ENCODE data around the gene TPM3.
"Not testable (repeated sequence)": the region's sequence is repeated elsewhere in the genome, so short reads cannot be mapped to it uniquely, and the experiment has no call there.

The TPM3 gene

DNA sequence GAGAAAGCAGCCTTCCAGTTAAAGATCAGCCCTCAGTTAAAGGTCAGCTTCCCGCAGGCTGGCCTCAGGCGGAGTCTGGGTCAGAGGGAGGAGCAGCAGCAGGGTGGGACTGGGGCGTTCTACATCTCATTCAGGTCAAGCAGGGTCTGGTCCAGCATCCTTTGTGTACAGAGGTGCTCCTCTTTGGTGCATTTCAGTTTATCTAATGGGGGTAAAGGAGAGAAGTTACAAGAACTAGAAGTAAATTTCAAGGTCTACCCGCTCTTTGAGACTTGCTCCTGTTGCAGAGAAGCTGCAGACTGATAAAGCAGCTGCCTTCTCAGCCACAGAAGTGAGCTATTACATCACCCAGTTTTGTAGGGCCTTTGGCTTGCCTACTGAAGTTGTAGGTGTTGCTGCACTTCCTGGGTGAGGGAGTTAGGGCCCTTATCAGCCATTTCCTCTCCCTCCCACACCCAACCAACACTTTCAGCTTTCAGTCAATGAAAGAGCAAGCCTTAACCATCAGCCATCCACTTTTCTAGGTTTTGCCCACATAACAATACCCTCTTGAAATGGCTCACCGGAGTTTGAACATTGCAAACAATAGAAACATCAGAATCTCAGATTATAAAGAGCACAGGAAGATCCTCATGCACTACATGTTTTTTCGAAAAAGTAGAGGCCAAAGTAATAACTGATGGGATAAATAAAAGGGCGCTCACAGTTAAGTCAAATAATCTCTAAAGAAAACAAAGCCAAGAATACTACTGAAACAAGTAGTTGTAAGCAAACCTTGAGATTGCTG lies 34.2 kb downstream of the TPM3 start:
- DNase-seq (ENCODE audit: low read depth), result no peak
- H3K4me3 ChIP-seq (ENCODE audit: low read length), result no peak overlapping the region
- TF ChIP-seq CTCF (conservative IDR thresholded peaks at IDR 0.05; ENCODE audit: low read length), result no peak

- DNase-seq (ENCODE audit: low read depth), result peak; percentile 31
- no peak overlapping the region for H3K4me3 ChIP-seq (ENCODE audit: low read length)
- TF ChIP-seq CTCF (conservative IDR thresholded peaks at IDR 0.05; ENCODE audit: low read length), result no peak
These were observed 36.6 kb downstream of the TPM3 start for GRCh38 chr1:154155251-154155650.

GRCh38 chr1:154154534-154155191 lies 37.2 kb downstream of the TPM3 start, which contains the start of gene NUP210L:
Gene NUP210L, minus strand, starts transcription at chr1:154155073.
- DNase-seq (ENCODE audit: low read depth), result no peak
- no peak within 1 kb of the TSS for H3K4me3 ChIP-seq (ENCODE audit: low read length)
- TF ChIP-seq CTCF (conservative IDR thresholded peaks at IDR 0.05; ENCODE audit: low read length), result no peak

GRCh38 chr1:154154053-154154452 lies 37.8 kb downstream of the TPM3 start:
- DNase-seq (ENCODE audit: low read depth), result no peak
- H3K4me3 ChIP-seq (ENCODE audit: low read length), result no peak overlapping the region
- TF ChIP-seq CTCF (conservative IDR thresholded peaks at IDR 0.05; ENCODE audit: low read length), result no peak

- TF ChIP-seq CTCF (conservative IDR thresholded peaks at IDR 0.05; ENCODE audit: low read length), result no peak
- H3K4me3 ChIP-seq (ENCODE audit: low read length), result no peak overlapping the region
- DNase-seq (ENCODE audit: low read depth), result no peak
These were observed 40.6 kb downstream of the TPM3 start for GRCh38 chr1:154151311-154151710.

DNA sequence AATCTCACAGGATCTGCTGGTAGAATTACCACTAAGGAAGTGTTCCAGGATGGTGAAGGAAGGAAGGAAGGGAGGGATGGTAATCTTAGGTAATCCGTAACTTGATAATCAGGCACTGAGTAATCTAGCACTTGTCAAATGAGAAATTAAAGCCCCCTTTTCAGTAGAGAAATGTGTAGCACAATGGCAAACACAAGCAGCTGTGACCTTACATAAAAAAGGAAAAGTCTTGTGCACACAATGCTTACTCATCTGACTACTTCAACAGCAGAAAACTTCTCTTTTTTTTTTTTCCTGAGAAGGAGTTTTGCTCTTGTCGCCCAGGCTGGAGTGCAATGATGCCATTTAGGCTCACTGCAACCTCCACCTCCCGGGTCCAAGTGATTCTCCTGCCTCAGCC lies 43.1 kb downstream of the TPM3 start:
- H3K4me3 ChIP-seq (ENCODE audit: low read length), result no peak overlapping the region
- TF ChIP-seq CTCF (conservative IDR thresholded peaks at IDR 0.05; ENCODE audit: low read length), result no peak
- no peak for DNase-seq (ENCODE audit: low read depth)

DNA sequence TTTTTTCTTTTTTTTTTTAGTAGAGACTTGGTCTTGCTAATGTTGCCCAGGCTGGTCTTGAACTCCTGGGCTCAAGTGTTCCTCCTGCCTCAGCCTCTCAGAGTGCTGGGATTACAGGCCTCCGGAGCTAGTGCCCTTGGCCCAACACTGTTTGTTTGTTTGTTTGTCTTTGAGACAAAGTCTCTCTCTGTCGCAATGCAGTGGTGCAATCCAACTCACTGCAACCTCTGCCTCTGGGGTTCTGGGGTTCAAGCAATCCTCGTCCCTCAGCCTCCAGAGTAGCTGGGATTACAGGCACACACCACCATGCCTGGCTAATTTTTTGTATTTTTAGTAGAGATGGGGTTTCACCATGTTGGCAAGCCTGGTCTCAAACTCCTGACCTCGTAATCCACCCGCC lies 44.4 kb downstream of the TPM3 start:
- DNase-seq (ENCODE audit: low read depth); H3K4me3 ChIP-seq (ENCODE audit: low read length): not testable (repeated sequence)

All from AG10803 (cell line).